HUDEP-2 (cell line): Measurements from ENCODE around the gene HMMR.
"Not testable (repeated sequence)": the region's sequence is repeated elsewhere in the genome, so short reads cannot be mapped to it uniquely, and the experiment has no call there.

Experiments
- DNase-seq, 76 experiments: peaks; one replicate each; lab custom pipeline; 2025; ENCODE audit not compliant: unreplicated experiment in 76 of 76; lab: John Stamatoyannopoulos, UW

HMMR gene

GRCh38 chr5:163460562-163461171 lies at the start of gene HMMR:
HMMR (plus strand) TSS chr5:163460632; CDS start chr5:163460693, 61 bp downstream.
- peak in 28 of 76 experiments; percentile 7 to 79 (median 36) for DNase-seq

- not testable (repeated sequence) for DNase-seq
Observed at GRCh38 chr5:163415673-163416072, 44.8 kb upstream of the HMMR start.

GRCh38 chr5:163424836-163425235 lies 35.6 kb upstream of the HMMR start:
- DNase-seq, result no peak

GRCh38 chr5:163426128-163426527 lies 34.3 kb upstream of the HMMR start:
- DNase-seq, result not testable (repeated sequence)

- no peak for DNase-seq
Observed at GRCh38 chr5:163432544-163432943, 27.9 kb upstream of the HMMR start.

- no peak for DNase-seq
Observed at GRCh38 chr5:163433271-163433670, 27.2 kb upstream of the HMMR start.

- DNase-seq, result no peak
Observed at GRCh38 chr5:163434401-163434866, 26.0 kb upstream of the HMMR start.

GRCh38 chr5:163436515-163436914 lies 23.9 kb upstream of the HMMR start:
- no peak for DNase-seq

GRCh38 chr5:163437011-163437308 lies 23.5 kb upstream of the HMMR start:
- no peak for DNase-seq

GRCh38 chr5:163437309-163438182 lies 22.9 kb upstream of the HMMR start, which contains the start of gene CCNG1:
CCNG1 (plus strand) TSS chr5:163437595; CDS start chr5:163439257, 1,662 bp downstream.
- DNase-seq, result peak; percentile 24 to 97 (median 89)

- peak in 11 of 76 experiments; percentile 1 to 43 (median 14) for DNase-seq
Observed at GRCh38 chr5:163439092-163439425, 21.4 kb upstream of the HMMR start.

GRCh38 chr5:163440954-163441353 lies 19.5 kb upstream of the HMMR start:
- no peak for DNase-seq

GRCh38 chr5:163444526-163444925 lies 15.9 kb upstream of the HMMR start:
- no peak for DNase-seq

GRCh38 chr5:163445345-163445744 lies 15.1 kb upstream of the HMMR start:
- DNase-seq, result no peak

- no peak for DNase-seq
Observed at GRCh38 chr5:163447191-163447590, 13.2 kb upstream of the HMMR start.

GRCh38 chr5:163447875-163448274 lies 12.6 kb upstream of the HMMR start:
- DNase-seq, result no peak

GRCh38 chr5:163448491-163448890 lies 11.9 kb upstream of the HMMR start:
- DNase-seq, result no peak

- DNase-seq, result no peak
Observed at GRCh38 chr5:163451489-163451888, 8.9 kb upstream of the HMMR start.

- DNase-seq, result no peak
Observed at GRCh38 chr5:163453705-163454104, 6.7 kb upstream of the HMMR start.

GRCh38 chr5:163455406-163455805 lies 5.0 kb upstream of the HMMR start:
- DNase-seq, result not testable (repeated sequence)

GRCh38 chr5:163456029-163456589 lies 4.3 kb upstream of the HMMR start:
- no peak for DNase-seq

- no peak for DNase-seq
Observed at GRCh38 chr5:163456840-163457239, 3.6 kb upstream of the HMMR start.
